Activated CD8-positive, alpha-beta memory T cell treated with anti-CD3 and anti-CD28 coated beads, Interleukin-2, amount 50 U/mL, for 4 hours (primary cell): ENCODE measurements around the gene CLASRP.
"Not testable (repeated sequence)": the region's sequence is repeated elsewhere in the genome, so short reads cannot be mapped to it uniquely, and the experiment has no call there.

ENCODE experiments used
- DNase-seq: peaks from one replicate; pipeline ENCODE4 v3.0.0-alpha.2; 2020

CLASRP gene, protein sequence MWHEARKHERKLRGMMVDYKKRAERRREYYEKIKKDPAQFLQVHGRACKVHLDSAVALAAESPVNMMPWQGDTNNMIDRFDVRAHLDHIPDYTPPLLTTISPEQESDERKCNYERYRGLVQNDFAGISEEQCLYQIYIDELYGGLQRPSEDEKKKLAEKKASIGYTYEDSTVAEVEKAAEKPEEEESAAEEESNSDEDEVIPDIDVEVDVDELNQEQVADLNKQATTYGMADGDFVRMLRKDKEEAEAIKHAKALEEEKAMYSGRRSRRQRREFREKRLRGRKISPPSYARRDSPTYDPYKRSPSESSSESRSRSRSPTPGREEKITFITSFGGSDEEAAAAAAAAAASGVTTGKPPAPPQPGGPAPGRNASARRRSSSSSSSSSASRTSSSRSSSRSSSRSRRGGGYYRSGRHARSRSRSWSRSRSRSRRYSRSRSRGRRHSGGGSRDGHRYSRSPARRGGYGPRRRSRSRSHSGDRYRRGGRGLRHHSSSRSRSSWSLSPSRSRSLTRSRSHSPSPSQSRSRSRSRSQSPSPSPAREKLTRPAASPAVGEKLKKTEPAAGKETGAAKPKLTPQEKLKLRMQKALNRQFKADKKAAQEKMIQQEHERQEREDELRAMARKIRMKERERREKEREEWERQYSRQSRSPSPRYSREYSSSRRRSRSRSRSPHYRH

DNA sequence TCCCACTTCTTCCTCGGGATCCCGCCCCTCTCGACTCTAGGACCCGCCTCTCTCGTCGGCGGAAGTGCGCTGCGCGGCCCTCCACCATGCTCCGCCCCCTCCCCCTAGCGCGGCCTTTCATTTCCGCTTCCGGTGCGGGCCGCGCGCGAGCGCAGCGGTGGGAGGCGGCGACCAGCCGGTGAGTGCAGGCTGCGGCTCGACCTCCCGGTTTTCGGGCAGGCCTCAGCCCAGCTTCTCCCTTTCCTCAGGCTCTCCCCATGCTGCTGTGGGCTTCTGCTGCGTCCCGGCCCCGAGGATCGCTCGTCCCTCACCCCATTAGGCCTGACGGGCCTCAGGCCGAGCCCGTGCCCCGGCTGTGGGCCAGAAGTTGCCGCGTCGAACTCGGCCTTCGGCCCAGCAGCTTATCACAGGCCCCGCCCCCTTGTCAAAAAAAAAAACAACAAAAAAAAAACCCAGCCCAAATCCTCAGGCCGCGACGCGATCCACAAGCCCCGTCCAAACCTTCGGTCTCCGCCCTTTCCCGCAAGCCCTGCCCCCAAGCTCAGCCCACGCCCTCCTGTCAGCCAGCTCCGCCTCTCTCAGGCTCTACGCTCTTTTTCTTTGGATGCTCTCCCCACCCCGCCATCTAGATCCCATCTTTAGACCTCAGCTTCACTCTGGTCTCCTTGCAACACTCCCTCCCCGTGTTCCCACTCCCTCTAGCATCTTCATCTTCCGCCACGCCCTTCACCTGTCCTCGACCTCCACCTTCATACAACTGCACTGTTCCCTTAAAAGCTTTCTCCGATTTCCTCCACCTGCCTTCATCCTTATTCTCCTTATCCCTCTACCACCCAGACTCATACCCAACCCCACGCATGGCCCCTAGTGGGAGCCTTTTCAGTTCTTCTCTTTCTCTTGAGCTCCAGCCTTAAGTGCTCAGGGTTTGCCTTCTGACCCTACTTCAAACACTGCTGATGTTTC, at the start of gene CLASRP:
Gene CLASRP (plus strand): TSS at position 115 of the 963 bp plus-strand sequence. CDS start 1,168 bp downstream, outside the sequence.
- peak; percentile 88 for DNase-seq

DNA sequence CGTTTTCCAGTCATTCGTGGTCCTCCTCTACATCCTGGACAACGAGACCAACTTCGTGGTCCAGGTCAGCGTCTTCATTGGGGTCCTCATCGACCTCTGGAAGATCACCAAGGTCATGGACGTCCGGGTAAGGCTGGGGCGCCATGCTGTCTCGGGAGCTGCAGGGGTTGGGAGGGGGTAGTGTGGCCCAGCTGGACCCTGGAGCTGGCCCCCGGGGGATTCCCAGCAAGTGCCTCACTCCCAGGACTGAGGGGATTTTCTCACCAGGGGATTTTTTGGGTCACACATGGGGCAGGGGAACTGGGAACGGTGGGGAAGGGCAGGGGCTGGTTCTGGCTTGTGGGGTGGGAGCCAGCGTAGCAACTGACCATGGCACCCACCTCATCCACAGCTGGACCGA, 48.4 kb upstream of the CLASRP start:
- no peak for DNase-seq

DNA sequence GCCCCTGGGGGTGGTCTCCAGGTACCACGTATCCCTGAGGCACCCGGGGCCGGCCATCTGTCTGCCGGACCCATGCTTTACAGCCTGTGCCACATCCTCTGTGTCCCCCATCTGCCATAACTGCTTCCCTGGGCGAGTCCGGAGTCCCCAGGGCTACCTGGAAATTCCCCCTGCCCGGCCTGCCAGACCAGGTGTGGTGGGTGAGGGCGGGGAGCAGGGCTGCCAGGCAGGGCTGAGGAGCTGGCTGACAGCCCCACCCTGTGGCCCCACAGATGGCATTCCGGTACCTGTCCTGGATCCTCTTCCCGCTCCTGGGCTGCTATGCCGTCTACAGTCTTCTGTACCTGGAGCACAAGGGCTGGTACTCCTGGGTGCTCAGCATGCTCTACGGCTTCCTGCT, 47.9 kb upstream of the CLASRP start:
- DNase-seq = no peak

DNA sequence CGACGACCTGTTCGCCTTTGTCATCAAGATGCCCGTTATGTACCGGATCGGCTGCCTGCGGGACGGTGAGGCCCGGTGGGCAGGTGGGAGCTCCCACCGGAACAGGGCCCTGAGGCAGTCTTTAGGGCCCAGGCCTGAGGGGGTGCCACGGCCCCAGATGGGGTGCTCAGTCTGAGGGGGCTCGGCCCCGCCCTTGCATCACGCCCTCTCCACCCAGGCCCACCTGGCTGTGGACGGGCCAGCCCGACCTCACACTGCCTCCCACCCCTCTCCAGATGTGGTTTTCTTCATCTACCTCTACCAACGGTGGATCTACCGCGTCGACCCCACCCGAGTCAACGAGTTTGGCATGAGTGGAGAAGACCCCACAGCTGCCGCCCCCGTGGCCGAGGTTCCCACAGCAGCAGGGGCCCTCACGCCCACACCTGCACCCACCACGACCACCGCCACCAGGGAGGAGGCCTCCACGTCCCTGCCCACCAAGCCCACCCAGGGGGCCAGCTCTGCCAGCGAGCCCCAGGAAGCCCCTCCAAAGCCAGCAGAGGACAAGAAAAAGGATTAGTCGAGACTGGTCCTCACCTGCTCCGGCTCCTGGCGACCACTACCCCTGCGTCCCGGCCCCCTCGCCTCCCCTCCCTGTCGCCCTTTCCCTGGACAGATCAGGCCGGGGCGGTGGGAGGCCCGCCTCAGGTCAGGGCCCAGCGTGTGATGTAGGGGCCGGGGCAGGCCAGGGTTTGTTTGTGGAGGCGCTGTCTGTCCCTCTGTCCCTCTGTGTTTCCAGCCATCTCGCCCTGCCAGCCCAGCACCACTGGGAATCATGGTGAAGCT, 46.3 kb upstream of the CLASRP start:
- DNase-seq = no peak

DNA sequence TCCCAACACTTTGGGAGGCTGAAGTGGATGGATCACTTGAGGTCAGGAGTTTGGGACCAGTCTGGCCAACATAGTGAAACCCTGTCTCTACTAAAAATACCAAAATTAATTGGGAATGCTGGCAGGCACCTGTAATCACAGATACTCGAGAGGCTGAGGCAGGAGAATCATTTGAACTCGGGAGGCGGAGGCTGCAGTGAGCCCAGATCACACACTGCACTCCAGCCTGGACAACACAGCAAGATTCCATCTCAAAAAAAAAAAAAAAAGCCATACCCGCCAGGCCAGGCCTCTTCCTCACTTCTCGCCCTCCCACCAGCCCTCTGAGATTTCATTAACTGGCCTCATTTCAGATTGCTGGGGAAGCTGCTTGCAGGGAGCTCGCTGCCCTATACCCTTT, 45.3 kb upstream of the CLASRP start:
- no peak for DNase-seq

DNA sequence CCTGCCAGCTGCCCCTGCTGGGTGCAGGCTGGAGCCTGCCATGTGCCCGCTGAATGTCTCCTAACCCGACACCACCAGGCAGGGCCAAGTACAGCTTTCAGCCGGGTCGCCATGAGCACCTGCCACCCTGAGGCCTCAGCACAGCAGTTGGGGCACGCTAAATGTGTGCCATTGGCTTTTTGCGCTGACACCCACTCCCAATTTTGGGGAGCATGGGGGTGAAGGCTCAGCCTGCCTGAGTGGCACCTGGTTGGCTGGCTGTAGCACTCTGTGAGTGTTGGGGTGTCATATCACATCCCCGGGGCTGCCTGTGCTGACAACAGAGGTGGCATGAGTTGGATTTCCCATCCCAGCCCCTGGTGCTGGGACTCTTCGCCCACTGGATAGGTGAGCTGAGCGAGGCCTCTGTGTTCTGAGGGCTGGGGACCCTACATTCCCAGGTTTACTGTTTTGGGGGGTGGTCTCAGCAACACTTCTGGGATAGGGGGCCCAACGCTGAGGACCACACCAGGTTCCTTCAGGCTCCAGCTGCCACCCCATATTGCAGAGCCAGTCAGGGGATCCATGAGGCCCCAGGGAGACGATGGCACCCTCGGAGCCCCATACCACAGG, 44.8 kb upstream of the CLASRP start:
- DNase-seq = no peak

DNA sequence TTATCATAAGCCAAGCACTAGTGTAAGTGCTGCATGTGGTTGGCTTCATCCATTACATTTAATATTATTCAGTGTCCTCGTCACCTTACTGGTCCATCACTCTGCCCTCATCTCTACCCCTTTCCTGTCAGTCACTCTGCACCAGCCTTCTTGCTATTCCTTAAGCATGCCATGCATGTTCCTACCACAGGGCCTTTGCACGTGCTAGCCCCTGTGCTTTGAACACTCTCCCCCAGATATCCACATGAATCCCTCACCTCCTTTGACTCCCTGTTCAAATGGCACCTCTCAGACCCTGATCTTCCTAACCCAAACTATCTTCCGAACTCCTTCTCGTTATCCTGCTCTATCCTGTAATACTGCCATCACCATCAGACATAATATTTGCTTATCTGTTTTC, 40.8 kb upstream of the CLASRP start:
- no peak for DNase-seq

DNA sequence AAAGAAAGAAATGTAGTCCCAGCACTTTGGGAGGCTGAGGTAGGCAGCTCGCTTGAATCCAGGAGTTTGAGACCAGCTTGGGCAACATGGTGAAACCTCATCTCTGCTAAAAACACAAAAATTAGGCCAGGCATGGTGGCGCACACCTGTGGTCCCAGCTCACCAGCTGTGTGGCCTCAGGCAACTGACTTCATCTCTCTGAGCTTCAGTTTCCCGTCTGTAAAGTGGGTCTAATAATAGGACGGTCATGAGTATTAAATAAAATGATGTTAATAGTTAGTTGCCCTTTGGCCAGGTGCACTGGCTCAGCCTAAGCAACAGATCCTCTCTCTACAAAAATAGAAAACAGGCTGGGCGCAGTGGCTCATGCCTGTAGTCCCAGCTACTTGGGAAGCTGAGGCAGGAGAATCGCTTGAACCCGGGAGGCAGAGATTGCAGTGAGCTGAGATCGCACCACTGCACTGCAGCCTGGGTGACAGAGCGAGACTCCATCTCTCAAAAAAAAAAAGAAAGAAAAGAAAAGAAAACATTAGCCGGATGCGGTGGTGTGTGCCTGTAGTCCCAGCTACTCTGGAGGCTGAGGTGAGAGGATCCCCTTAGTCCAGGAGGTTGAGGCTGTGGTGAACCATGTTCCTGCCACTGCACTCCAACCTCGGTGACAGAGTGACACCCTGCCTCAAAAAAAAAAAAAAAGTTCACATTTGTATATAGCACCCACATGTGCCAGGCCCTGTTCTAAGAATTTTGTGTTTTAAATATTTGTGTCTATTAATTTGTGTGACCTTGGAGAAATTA, 39.5 kb upstream of the CLASRP start:
- DNase-seq = not testable (repeated sequence)

DNA sequence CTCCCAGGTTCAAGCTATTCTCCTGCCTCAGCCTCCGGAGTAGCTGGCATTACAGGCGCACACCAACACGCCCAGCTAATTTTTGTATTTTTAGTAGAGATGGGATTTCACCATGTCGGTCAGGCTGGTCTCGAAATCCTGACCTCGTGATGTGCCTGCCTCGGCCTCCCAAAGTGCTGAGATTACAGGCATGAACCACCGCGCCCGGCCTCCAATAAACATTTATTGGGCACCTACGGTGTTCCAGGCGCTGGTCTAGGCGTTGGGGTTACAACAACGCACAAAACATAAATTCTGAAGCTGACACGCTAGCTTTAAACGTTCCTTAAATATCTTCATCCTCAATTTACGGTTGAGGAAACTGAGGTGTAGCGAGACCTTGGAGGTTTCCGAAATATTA, 38.2 kb upstream of the CLASRP start:
- not testable (repeated sequence) for DNase-seq

DNA sequence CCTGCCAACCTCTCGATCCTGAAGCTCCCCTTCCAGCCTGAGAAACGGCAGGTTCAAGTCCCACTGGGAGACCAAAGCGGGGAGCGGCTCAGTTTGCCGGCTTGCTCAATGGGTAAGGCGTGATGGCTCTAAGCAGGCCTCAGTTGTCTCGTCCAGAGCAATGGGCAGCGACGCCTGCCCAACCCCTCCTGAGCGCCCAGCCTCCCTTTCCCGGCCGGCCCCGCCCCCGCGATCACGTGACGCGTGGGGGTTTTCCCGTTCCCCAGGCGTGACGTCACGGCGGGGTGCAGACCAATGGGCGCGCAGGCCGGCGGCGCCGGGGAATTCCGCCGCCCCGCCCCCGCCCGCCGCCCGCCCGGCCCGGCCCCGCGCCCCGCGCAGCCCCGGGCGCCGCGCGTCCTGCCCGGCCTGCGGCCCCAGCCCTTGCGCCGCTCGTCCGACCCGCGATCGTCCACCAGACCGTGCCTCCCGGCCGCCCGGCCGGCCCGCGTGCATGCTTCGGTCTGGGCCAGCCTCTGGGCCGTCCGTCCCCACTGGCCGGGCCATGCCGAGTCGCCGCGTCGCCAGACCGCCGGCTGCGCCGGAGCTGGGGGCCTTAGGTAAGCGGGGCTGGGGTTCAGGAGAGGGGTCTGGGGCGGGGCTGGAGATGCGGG, 37.6 kb upstream of the CLASRP start, which contains the start of gene RELB:
Gene RELB (plus strand): TSS at position 378 of the 653 bp plus-strand sequence. CDS start 116 bp downstream, at position 494.
- peak; percentile 97 for DNase-seq

DNA sequence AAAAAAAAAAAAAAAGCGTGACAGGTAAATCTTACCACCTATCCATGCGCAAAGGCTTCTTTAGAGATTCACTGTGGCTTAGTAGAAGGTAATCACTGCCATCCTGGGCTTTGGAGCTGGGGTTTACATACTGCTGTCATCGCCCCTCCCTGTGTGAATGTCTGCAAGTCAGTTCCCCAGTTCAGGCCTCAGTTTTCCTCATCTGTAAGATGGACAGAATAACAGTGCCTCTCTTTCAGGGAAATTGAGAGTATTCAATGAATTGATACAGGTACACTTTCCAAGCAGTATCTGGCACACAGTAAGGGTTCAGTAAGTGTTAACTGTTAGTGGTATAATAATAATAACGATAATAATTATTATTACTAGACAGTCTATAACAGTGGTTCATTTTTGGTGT, 35.4 kb upstream of the CLASRP start:
- no peak for DNase-seq

DNA sequence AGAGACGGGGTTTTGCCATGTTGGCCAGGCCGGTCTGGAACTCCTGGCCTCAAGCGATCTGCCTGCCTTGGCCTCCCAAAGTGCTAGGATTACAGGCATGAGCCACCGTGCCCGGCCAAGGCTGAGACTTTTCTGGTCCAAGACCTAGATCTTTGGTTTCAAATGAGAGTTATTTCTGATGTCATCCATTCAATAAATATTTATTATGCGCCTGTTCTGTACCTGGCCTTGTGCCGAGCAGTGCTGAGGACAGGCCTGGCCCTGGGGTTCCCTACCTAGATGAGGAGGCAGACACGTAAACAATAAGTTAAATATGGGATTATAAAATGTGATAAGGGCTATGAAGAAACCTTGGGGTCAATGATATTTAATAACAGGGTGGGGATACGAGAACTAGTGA, 33.1 kb upstream of the CLASRP start:
- no peak for DNase-seq

DNA sequence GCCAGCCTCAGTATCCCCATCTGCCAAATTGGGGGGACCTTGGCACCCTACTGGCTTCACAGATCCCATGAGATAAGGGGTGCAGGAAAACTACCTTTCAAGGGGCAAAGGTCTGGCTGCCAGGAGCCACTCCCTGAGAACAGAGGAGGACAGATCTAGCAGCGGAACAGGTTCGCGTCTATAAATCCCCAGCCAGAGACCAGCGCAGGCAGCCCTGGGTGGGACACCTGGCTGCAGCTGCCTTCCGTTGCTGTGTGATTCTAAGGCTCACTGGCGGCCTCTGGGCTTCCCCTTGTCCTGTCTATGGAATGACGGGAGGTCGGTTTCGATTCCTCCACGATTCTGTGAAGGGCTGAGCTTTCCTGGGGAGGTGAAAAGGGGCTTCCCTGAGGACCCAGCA, 30.3 kb upstream of the CLASRP start:
- DNase-seq = no peak

DNA sequence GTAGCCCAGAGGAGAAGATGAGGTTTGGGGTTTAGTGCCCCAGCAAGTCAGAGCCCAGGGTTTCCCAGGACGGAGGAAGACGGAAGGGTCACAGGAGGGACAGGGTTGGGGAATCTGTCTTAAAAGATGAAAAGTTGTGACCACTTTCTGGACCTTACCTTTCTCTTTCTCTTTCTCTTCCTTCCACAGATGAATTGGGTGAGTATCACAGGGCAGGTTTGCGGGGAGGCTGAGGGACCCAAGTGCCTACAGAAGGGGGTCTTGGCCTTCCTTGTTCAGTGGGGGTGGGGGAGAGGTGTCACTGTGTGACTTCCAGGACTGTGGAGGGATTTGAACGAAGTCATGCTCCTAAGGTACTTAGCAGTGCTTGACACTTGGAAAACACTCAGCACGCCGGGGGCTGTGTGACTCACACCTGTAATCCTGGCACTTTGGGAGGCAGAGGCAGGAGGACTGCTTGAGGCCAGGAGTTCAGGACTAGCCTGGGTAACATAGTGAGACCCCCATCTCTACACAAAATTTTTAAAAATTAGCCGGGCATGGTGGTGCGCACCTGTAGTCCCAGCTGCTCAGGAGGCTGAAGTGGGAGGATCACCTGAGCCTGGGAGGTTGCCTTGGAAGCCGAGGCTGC, 29.1 kb upstream of the CLASRP start:
- DNase-seq = no peak

DNA sequence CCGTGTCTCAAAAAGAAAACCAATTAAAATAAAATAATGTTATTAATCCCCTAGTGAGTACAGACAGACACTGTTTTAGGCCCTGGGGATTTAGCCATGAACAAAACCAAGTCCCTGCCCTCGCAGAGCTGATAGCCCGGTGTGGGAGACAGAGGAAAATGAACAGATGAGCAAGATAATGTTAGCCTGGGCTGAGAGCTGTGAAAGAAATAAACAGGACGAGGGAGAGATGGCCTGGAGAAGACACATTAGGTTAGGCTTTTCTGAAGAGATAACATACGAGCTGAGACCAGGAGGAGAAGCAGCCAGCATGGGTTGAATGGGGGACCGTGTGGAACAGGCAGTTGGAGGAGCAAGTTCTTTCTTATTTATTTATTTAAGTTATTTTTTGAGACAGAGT, 28.5 kb upstream of the CLASRP start:
- no peak for DNase-seq

DNA sequence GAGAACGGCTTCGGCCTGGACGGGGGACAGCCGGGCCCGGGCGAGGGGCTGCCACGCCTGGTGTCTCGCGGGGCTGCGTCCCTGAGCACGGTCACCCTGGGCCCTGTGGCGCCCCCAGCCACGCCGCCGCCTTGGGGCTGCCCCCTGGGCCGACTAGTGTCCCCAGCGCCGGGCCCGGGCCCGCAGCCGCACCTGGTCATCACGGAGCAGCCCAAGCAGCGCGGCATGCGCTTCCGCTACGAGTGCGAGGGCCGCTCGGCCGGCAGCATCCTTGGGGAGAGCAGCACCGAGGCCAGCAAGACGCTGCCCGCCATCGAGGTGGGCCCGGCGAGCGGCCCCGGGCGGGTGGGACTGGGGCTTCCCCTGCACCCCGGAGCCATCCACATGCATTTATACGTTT, 26.9 kb upstream of the CLASRP start:
- no peak for DNase-seq

DNA sequence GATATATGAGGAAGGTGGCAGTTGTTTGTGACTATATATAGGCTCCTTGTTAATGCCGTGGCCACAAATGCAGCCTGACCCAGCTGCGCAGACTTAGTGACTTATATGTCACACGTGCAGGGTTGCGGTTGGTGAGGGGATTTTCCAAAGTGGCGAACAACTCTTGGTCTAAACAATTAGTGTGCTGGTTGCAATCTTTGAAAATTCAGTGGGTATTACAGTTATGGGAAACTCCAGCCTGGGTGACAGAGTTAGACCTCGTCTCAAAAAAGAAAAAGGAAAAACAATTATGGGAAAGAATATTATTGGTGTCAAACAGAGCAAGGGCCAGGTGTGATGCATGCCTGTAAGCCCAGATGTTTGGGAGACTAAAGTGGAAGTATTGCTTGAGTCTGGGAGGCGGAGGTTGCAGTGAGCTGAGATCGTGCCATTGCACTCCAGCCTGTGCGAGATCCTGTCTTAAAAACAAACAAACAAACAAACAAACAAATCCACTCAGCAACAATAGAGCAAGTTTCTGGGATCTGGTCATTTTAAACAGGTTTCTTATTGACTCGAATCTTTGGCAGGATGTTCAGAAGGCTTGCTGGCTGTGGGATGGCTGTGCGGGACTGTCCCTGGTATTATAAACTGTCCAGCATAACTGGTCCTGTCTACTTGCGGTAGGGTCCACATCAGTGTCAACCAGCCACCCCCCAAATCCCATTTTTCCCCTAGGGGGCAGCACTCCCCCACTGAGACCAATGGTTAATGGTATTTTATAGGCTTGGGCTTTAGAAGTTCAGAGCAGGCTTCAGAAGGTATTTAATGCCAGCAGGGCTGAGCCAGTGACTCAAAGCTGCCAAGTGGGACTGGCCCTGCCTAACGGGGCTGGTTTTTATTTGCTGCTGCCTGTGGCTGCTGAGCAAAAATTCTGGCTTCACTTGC, 22.2 kb upstream of the CLASRP start:
- DNase-seq = peak; percentile 67

DNA sequence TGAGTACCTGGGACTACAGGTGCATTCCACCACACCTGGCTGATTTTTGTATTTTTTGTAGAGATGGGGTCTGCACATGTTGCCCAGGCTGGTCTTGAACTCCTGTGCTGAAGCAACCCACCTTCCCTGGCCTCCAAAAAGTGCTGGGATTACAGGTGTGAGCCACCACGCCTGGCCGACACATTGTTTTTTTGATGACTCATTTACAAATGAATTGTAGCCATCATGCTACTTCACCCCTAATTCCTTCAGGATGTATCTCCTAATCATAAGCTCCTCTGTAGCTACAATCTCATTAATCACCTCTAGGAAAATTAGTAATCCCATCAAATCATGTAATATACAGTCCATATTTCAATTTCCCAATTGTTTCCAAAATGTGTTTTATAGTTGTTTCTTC, 19.7 kb upstream of the CLASRP start:
- DNase-seq = no peak

DNA sequence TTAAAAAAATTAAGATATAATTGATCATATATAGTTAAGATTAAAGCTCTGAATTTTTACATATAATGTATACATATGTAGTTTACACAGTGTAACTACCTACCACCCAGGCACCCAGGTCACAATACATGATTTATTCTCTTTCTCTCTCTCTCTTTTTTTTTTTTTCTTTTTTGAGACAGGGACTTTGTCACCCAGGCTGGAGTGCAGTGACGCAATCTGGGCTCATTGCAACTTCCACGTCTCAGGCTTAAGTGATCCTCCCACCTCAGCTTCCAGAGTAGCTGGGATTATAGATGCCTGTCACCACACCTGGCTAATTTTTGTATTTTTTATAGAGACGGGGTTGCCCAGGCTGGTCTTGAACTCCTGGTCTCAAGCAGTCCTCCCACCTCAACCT, 18.8 kb upstream of the CLASRP start:
- DNase-seq = no peak
